Dermis microvascular lymphatic vessel endothelial cell (primary cell): Measurements from ENCODE around the gene MBNL1. TPM values are rescaled to one million over a fixed set of nuclear protein-coding genes. Genes with fewer than 3 reads are reported as not detected.

Experiments
- DNase-seq, 2 donors: peaks; one replicate each; pipeline versions ENCODE4 v3.0.0 to v3.0.0-alpha.2; 2010; ENCODE audit warnings: low read depth in 2 of 2
- total RNA-seq: library from RNA; depleted of rRNA; stranded (reverse); fragments of >200 nt; gene quantifications from 2 replicates; pipeline ENCODE4 v1.2.1, GENCODE V29; 2014

Gene MBNL1
- total RNA-seq, 1 donor from 2014 or later: 316 TPM

DNA sequence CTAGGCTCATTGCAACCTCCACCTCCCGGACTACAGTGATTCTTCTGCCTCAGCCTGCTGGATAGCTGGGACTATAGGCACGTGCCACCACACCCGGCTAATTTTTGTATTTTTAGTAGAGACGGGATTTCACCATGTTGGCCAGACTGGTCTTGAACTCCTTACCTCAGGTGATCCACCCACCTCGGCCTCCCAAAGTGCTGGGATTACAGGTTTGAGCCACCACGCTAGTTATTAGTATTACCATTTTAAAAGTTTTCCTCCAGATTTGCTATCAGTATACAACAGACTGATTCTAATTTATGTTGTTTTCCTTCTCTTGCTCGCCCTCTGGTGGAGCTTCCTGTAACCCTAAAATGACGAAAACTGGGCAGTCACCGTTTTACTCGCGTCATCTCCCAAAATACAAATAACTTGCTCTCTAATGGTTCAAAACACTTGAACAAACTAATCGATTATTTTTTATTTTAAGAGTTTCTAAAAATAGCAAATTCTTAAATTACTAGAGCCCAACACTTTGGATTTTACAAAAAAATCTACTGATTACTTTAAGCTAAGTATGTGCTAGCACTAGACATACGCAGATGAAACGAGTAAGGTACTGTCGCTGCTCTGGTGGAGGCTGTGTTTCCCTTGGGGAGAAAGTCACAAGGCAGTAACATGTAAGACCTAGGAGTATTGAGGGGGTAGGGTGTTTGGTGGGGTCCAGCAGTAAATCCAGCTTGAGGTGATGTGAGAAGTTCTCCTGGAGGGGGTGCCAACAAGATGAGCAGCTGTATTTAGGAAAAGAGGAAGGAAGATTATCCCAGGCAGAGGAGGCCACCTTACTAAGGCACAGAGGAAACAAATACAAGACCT lies 203.3 kb downstream of the MBNL1 start:
- peak; percentile 45 to 69 for DNase-seq

GRCh38 chr3:152472672-152472954 lies 203.9 kb downstream of the MBNL1 start:
- no peak for DNase-seq

DNA sequence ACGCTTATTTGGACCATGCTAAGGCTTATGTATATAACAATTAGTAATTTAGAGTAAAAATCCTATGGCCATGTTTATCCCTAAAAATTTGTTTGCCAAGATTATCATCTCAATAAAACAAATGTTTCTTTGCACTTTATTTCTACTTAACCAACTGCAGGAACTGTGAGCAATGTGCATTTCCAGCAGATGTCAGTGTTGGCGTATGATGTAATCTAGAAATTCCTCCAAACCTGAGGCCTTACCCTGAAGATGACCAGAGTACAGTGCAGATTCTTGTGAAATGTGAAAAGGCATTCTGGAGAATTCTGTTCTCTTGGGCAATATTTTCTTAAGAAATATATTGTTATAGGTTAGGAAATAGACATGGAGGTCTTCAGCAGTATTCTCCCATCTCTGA lies 205.9 kb downstream of the MBNL1 start:
- peak in 1 of 2 donors; percentile 64 for DNase-seq

GRCh38 chr3:152477422-152477821 lies 208.7 kb downstream of the MBNL1 start:
- no peak for DNase-seq

GRCh38 chr3:152480282-152480953 lies 211.7 kb downstream of the MBNL1 start:
- no peak for DNase-seq

GRCh38 chr3:152486364-152486763 lies 217.6 kb downstream of the MBNL1 start:
- DNase-seq: no peak

- DNase-seq: no peak
Observed at GRCh38 chr3:152488449-152488848, 219.7 kb downstream of the MBNL1 start.

GRCh38 chr3:152491922-152492321 lies 223.2 kb downstream of the MBNL1 start:
- no peak for DNase-seq

DNA sequence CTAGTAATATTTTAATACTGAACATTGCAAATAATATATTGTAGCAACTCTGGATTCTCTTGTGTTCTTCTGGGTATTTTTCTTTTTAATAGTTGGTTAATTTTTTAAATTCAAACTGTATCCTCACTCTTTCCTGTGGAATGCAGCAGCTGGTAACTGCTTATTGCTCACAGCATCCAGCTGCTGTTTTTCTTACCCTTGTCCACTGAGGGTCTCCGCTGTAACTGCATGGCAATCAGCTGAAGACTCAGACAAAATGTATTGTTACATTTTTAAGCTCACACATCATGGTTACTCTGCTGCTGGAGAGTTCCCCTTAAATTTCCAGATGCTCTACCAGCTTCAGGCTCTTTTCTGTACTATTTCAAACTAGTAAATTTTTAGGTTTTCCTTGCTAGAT lies 227.6 kb downstream of the MBNL1 start:
- no peak for DNase-seq

DNA sequence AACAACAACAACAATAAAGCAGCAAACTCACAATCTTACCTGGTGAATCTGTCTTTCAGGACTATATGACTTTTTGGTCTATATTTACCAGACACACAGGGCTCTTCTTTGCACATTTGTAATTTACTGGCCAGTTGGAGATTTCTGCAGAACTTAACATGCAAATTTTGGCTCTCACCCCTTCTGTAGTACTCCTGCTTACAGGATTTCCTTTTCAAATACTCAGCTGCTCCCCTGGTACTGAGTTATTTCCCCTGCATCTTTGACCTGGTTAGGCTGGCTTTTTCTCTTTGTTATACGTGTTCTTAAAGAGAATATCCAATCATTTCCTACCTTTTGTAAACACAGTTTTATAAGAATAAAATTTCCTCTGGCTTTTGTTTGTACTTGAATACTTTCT lies 228.0 kb downstream of the MBNL1 start:
- DNase-seq: peak in 1 of 2 donors; percentile 17

DNA sequence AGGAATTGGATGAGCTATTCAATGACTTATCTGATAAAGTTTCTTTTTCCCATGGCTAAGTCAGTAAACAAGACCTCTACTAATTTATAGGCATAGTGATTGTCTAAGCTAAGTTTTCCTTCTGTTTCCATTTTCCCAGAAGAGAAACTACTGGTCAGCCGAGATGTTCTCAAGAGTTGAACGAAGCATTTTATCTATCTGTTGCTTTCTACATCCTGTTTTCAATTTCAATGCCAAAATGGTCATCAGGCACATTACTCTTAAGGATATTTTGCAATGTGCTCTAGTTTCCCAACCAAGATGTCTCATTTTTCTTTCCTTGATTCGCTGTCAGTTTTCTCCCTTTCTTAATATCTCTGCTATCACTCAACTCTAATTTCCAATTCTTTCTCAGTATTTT lies 228.7 kb downstream of the MBNL1 start:
- DNase-seq: peak in 1 of 2 donors; percentile 54

- DNase-seq: no peak
Observed at GRCh38 chr3:152497890-152498289, 229.2 kb downstream of the MBNL1 start.

DNA sequence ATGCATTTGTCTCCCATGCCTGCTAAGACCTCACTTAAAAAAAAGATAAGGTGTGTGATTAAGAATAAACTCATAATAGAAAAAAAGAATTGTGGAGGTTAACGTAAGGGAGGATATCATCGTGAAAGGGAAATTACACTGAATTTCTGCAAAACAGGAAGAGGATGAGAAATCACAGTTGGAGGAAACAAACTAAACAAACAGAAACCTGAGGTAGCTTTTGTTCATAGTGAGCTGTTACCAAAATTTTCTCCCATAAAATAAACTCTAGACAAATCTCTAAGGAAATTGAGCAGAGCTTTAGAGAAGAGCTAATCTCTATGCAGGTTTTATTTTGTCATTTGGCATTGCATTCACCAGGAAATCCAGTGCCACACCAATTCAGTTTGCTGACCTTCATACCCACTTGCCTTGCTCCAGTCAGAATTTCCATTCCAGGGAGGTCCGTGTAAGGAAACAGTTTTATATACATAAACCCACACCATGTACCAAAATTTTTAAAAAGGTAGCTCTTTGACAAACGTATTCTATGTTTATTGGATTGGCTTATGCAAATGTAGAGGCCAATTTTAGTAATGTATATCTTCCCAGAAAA lies 231.2 kb downstream of the MBNL1 start:
- peak; percentile 57 to 65 for DNase-seq

- no peak for DNase-seq
Observed at GRCh38 chr3:152505926-152506325, 237.2 kb downstream of the MBNL1 start.

DNA sequence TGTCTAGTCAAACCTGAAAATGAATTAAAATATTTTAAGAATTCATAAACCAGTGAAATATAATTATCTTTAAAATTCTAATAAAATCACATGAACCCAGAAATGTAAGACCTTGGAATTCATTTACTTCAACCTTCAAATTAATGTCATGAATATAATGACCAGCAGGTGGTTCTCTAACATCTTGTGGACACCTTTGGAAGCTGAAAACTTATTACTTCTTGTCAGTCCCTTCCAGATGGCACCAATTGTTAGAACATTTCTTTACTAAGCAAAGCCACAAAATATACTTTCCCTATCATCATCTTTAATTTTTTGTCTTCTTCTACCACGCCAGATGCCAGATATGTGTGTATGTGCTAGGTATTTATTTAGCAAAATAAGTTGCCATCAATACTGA lies 240.0 kb downstream of the MBNL1 start:
- peak in 1 of 2 donors; percentile 46 for DNase-seq

- DNase-seq: no peak
Observed at GRCh38 chr3:152511904-152512303, 243.2 kb downstream of the MBNL1 start.

DNA sequence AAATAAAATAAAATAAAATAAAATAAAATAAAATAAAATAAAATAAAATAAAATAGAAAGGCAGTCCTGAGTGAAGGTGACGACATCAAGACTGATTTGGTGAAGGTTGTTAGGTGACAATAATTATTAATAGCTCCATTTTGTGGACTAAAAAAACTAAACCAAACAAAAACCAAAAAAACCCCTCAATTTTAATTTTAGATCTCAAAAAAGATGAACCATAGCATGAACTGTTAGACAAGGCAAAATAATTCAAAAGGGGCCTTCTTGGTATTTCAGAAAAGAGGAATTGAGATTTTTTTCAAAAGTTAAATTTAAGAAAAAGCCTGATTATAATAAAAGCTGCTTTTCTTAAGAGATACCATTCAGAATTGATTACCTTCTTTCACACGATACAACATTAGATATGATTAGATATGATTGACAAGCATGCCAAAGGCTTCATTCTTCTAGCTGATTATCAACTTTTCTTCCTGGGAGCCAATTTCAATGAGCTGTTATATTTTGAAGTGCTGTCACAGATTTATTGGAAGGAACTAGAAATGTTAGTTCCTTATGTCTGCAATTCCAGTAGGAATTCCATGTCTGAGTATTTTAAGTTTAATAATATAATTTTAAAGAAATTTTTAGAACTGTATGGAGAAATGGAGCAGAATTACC lies 244.7 kb downstream of the MBNL1 start:
- DNase-seq: no peak
